HepG2 (cell line): ENCODE data around the gene SLC17A6. TPM values are rescaled to one million over a fixed set of nuclear protein-coding genes. Genes with fewer than 3 reads are reported as not detected.

Experiments used
- HOXA3 ChIP-seq: sonication (generic); formaldehyde crosslinking; IDR thresholded peaks from 2 replicates; pipeline ENCODE4 v1.5.0; 2020; ENCODE audit warnings: missing genetic modification reagents
- RFX5 ChIP-seq: IDR thresholded peaks from 2 replicates; pipeline ENCODE4 v1.6.1; 2011; ENCODE audit warnings: low read depth, low read length, improper control_type of control experiment
- SUZ12 ChIP-seq: fragments of 150-350 bp; IDR thresholded peaks from 2 replicates; pipeline ENCODE4 v1.6.1; 2014; ENCODE audit warnings: low read depth, low read length
- TCF12 ChIP-seq, 2 experiments: fragments of 450-650 bp in 1 of 2; sonication (generic) in 1 of 2; formaldehyde crosslinking in 1 of 2; IDR thresholded peaks; 2 replicates each; pipeline versions ENCODE4 v1.6.1 to v1.8.0; 2017 to 2022; ENCODE audit warnings: antibody characterized with exemption in 1 of 2, mild to moderate bottlenecking in 1 of 2, missing genetic modification reagents in 1 of 2, moderate library complexity in 1 of 2
- ZBED4 ChIP-seq: sonication (generic); formaldehyde crosslinking; IDR thresholded peaks from 2 replicates; pipeline ENCODE4 v1.4.0; 2020; ENCODE audit warnings: missing genetic modification reagents, borderline replicate concordance
- ZNF318 ChIP-seq: sonication (generic); formaldehyde crosslinking; IDR thresholded peaks from 2 replicates; pipeline ENCODE4 v1.4.0; 2020; ENCODE audit warnings: mild to moderate bottlenecking, missing genetic modification reagents
- ZNF556 ChIP-seq: sonication (generic); formaldehyde crosslinking; IDR thresholded peaks from 2 replicates; pipeline ENCODE4 v1.4.0; 2020; ENCODE audit warnings: mild to moderate bottlenecking, missing genetic modification reagents, borderline replicate concordance
- polyA plus RNA-seq, 8 experiments: library from polyadenylated mRNA; depleted of rRNA in 3 of 8; stranded (reverse) in 7 of 8; unstranded in 1 of 8; fragments of >200 nt; fragmentation: Illumina TruSeq in 4 of 8; extraction: Trizol in 4 of 8; gene quantifications; 2 replicates each; pipeline versions ENCODE4 v1.2.1 to v1.2.3, GENCODE V29; 2011 to 2016; ENCODE audit warnings: low read depth in 4 of 8, missing spikeins in 1 of 8, mixed read lengths in 1 of 8; ENCODE audit not compliant: insufficient read depth in 1 of 8
- total RNA-seq, 5 experiments: library from RNA; depleted of rRNA; stranded (reverse); fragments of >200 nt; fragmentation: Illumina TruSeq; extraction: Trizol; gene quantifications; 2 replicates each; pipeline ENCODE4 v1.2.3, GENCODE V29; 2016; ENCODE audit warnings: low read depth in 1 of 5
- TF ChIP-seq, protein P1 (sequence below): sonication (generic); formaldehyde crosslinking; IDR thresholded peaks from 2 replicates; pipeline ENCODE4 v1.5.0; 2020; ENCODE audit warnings: missing genetic modification reagents
- TF ChIP-seq, protein P2 (sequence below): sonication (generic); formaldehyde crosslinking; conservative IDR thresholded peaks from 2 replicates; pipeline ENCODE4 v1.8.0; 2022; ENCODE audit warnings: low read depth, missing genetic modification reagents

Gene SLC17A6
- total and polyA plus RNA-seq, 2 of the 13 experiments (the other 11 are each of a cell fraction or from before 2014, with no cell fraction given), result not detected

DNA sequence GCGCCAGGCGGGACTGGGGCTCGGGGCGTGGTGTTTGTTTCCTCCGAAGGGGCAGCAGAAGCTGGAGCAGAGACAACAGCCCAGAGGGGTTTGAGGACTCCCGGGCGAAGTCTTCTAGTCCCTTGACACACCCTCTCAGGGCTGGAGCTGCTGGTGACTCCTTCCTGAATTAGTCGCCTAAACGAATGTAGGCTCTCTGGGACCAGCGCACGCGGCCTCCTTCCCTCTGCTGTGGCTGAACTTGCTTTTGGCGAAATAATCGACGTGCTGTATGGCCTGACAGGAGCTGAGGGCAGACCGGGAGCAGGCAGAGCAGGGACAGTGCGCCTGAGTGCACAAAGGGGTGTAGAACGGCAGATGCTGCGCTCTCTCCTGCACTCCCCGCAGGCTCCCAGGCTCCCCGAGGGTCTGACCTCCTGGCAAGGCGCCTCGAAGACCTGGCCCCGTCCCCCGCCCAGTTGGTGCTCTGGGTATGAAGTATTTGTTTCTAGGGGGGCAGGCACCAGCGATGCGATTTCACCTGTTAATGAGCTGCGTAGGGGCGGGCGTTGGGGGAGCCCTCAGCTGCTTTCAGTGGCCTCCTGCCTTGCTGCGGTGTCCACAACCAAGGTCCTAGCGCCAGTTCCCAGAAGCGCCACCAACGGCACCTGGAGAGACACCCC, 5.3 kb downstream of the SLC17A6 start (continued):
- TF ChIP-seq ZNF318 (CRISPR knock-in tag) (no peak), ZBED4 (no peak), RFX5 (no peak), SUZ12 (no peak), HOXA3 (no peak), TCF12 (IDR thresholded peaks at IDR 0.05) (no peak), TCF12 (CRISPR knock-in tag; IDR thresholded peaks at IDR 0.05) (no peak), ZNF556 (CRISPR knock-in tag) (no peak)
- TF ChIP-seq, protein P1, sequence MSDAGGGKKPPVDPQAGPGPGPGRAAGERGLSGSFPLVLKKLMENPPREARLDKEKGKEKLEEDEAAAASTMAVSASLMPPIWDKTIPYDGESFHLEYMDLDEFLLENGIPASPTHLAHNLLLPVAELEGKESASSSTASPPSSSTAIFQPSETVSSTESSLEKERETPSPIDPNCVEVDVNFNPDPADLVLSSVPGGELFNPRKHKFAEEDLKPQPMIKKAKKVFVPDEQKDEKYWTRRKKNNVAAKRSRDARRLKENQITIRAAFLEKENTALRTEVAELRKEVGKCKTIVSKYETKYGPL, result no peak
- TF ChIP-seq, protein P2, sequence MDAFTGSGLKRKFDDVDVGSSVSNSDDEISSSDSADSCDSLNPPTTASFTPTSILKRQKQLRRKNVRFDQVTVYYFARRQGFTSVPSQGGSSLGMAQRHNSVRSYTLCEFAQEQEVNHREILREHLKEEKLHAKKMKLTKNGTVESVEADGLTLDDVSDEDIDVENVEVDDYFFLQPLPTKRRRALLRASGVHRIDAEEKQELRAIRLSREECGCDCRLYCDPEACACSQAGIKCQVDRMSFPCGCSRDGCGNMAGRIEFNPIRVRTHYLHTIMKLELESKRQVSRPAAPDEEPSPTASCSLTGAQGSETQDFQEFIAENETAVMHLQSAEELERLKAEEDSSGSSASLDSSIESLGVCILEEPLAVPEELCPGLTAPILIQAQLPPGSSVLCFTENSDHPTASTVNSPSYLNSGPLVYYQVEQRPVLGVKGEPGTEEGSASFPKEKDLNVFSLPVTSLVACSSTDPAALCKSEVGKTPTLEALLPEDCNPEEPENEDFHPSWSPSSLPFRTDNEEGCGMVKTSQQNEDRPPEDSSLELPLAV, result no peak
